Naive B cell (primary cell): ENCODE measurements around the gene ABLIM1. TPM values are rescaled to one million over a fixed set of nuclear protein-coding genes. Genes with fewer than 3 reads are reported as not detected.

Source experiments
- ATAC-seq, 2 donors: fragments of 150-1000 bp; cut with Tn5 transposase; 2 replicates each; pipeline ENCODE4 v1.10.0; 2021; ENCODE audit warnings: low read depth in 2 of 2, mild to moderate bottlenecking in 2 of 2, moderate library complexity in 2 of 2
- DNase-seq: peaks from one replicate; pipeline ENCODE4 v3.0.0; 2022
- H3K27ac Mint-ChIP-seq, 6 donors: one replicate each; pipeline ENCODE4 v1.8.0; 2020 to 2022; ENCODE audit warnings: mild to moderate bottlenecking in 6 of 6, mixed read lengths in 6 of 6, moderate library complexity in 5 of 6, inconsistent platforms in 2 of 6
- H3K27me3 Mint-ChIP-seq, 3 donors: one replicate each; pipeline ENCODE4 v1.8.0; 2021 to 2022; ENCODE audit warnings: mixed read lengths in 3 of 3, mild to moderate bottlenecking in 1 of 3
- H3K36me3 Mint-ChIP-seq, 2 donors: one replicate each; pipeline ENCODE4 v1.8.0; 2020 to 2022; ENCODE audit warnings: mixed read lengths in 2 of 2, inconsistent platforms in 1 of 2, mild to moderate bottlenecking in 1 of 2
- H3K4me1 Mint-ChIP-seq, 3 donors: one replicate each; pipeline ENCODE4 v1.8.0; 2020 to 2022; ENCODE audit warnings: mixed read lengths in 3 of 3, inconsistent platforms in 1 of 3, mild to moderate bottlenecking in 1 of 3, moderate library complexity in 1 of 3
- H3K4me3 Mint-ChIP-seq, 8 donors: one replicate each; pipeline ENCODE4 v1.8.0; 2020 to 2022; ENCODE audit warnings: mild to moderate bottlenecking in 8 of 8, mixed read lengths in 8 of 8, moderate library complexity in 8 of 8, inconsistent platforms in 2 of 8
- H3K9me3 Mint-ChIP-seq, 7 donors: one replicate each; pipeline ENCODE4 v1.8.0; 2020 to 2022; ENCODE audit warnings: mixed read lengths in 7 of 7, mild to moderate bottlenecking in 5 of 7, inconsistent platforms in 2 of 7, moderate library complexity in 1 of 7
- polyA plus RNA-seq, 6 donors: library from polyadenylated mRNA; unstranded; fragments of 300-500 nt; fragmentation: Illumina TruSeq; gene quantifications; one replicate each; pipeline ENCODE4 v1.2.3, GENCODE V29; 2021; ENCODE audit warnings: low read depth in 6 of 6

Gene ABLIM1
- polyA plus RNA-seq, 6 donors from 2014 or later: 111 to 154 (median 143) TPM

GRCh38 chr10:114498413-114499111, 159.5 kb downstream of the ABLIM1 start:
- peak overlapping the region; percentile 64 to 89 (median 82) for H3K4me3 Mint-ChIP-seq
- no peaks in the 10 kb centered on the region for H3K27me3 Mint-ChIP-seq
- peaks cover 0 to 4% (median 0%) of the 10 kb centered on the region in 7 donors for H3K9me3 Mint-ChIP-seq
- ATAC-seq (peak; percentile 49 to 52), DNase-seq (peak; percentile 67)
- peaks cover 64 to 85% (median 75%) of the 10 kb centered on the region in 3 donors for H3K4me1 Mint-ChIP-seq
- H3K36me3 Mint-ChIP-seq: peaks cover 9 to 11% of the 10 kb centered on the region in 2 donors
- peak overlapping the region; percentile 96 to 99 (median 98) for H3K27ac Mint-ChIP-seq

- Mint-ChIP-seq H3K4me3 (peak overlapping the region in 3 of 8 donors; percentile 2 to 37 (median 24)), H3K36me3 (peaks cover 11 to 16% of the 10 kb centered on the region in 2 donors), H3K9me3 (peaks cover 0 to 4% (median 0%) of the 10 kb centered on the region in 7 donors), H3K27me3 (no peaks in the 10 kb centered on the region), H3K27ac (peak overlapping the region in 5 of 6 donors; percentile 40 to 98 (median 84)), H3K4me1 (peaks cover 67 to 84% (median 73%) of the 10 kb centered on the region in 3 donors)
- no peak for ATAC-seq
- DNase-seq: no peak
Measured at GRCh38 chr10:114495303-114495702, 162.8 kb downstream of the ABLIM1 start.

DNA sequence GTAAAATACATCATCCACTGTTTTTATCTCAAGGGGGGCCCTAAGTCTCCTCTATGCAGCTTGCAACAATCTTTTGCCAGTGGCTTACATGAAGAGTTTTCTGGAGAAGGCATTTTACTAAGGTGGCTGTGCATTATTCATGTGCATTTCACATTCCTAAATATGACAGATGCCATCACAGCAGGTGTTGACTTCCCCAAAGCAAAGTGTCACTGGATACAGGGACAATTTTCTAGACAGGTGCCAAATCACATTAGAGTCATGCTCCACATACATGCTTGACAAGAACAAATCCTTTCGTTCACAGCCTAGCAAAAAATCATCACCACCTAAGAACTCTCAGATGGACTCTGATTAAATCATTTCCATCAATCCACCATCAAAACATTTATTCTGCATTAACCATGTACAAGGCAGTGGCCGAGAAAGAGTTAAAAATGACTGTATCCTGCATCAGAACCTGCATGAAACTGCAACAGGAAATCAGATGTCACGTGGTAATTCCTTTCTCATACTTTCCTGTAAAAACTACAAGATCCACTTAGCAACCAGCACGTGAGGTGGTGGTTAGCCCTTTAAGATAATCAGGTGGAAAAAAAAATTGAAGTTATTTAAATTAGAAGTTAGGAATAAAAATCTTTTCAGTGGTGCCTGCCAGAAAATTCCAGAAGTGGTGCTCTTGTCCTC, 165.6 kb downstream of the ABLIM1 start:
- Mint-ChIP-seq H3K27ac (peak overlapping the region in 4 of 6 donors; percentile 37 to 63 (median 59)), H3K4me1 (peaks cover 48 to 61% (median 51%) of the 10 kb centered on the region in 3 donors), H3K4me3 (peak overlapping the region in 3 of 8 donors; percentile 12 to 62 (median 45)), H3K9me3 (peaks cover 0 to 4% (median 0%) of the 10 kb centered on the region in 7 donors), H3K27me3 (no peaks in the 10 kb centered on the region), H3K36me3 (peaks cover 11 to 24% of the 10 kb centered on the region in 2 donors)
- ATAC-seq (no peak), DNase-seq (no peak)

DNA sequence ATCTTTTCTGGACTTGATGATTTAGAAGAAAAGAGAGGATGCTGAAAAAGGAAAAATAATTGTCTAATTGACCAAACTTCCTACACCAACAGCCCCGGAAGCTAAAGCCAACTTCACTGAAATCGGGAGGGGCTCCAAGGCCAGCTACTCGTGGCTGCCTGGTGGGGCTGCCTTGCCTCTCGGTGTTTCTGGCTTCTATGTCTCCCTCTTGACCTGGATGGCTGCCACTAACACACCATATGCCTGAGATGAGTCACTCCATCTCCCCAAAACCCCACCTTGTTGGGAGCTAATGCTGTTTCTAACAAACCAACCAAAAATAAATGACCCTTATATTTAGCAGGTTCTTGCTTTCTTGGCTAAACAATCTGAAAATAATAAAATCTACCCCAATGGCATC, 166.1 kb downstream of the ABLIM1 start:
- peak overlapping the region in 4 of 6 donors; percentile 37 to 76 (median 58) for H3K27ac Mint-ChIP-seq
- peaks cover 46 to 57% (median 48%) of the 10 kb centered on the region in 3 donors for H3K4me1 Mint-ChIP-seq

DNA sequence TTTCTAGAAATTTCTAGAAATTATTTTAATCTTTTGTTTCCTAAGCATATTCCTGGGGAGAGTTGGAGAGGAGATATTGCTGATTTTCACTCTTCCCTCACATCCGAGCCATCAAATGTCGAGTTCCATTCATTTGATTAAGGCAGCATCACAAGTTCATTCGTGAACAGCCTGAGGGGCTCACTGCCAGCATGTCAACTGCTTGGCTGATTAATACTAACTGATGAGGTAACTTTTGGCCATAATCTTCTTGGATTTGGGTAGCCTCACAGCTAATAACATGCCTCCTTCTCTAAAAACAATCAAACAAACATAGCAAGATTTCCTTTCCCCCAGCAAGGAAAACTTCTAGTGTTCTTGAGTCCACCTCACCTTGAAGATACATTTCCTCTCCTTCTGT, 166.7 kb downstream of the ABLIM1 start:
- ATAC-seq: no peak
- Mint-ChIP-seq H3K36me3 (peaks cover 11 to 30% of the 10 kb centered on the region in 2 donors), H3K9me3 (peaks cover 0 to 4% (median 0%) of the 10 kb centered on the region in 7 donors), H3K27ac (peak overlapping the region in 3 of 6 donors; percentile 14 to 76 (median 22)), H3K4me3 (peak overlapping the region in 2 of 8 donors; percentile 3 to 51), H3K27me3 (no peaks in the 10 kb centered on the region), H3K4me1 (peaks cover 42 to 52% (median 46%) of the 10 kb centered on the region in 3 donors)
- DNase-seq: no peak

More for the DNA sequence above, 166.1 kb downstream of the ABLIM1 start:
- Mint-ChIP-seq H3K4me3 (peak overlapping the region in 2 of 8 donors; percentile 3 to 51), H3K9me3 (peaks cover 0 to 4% (median 0%) of the 10 kb centered on the region in 7 donors), H3K27me3 (no peaks in the 10 kb centered on the region), H3K36me3 (peaks cover 11 to 26% of the 10 kb centered on the region in 2 donors)
- DNase-seq (no peak), ATAC-seq (no peak)

DNA sequence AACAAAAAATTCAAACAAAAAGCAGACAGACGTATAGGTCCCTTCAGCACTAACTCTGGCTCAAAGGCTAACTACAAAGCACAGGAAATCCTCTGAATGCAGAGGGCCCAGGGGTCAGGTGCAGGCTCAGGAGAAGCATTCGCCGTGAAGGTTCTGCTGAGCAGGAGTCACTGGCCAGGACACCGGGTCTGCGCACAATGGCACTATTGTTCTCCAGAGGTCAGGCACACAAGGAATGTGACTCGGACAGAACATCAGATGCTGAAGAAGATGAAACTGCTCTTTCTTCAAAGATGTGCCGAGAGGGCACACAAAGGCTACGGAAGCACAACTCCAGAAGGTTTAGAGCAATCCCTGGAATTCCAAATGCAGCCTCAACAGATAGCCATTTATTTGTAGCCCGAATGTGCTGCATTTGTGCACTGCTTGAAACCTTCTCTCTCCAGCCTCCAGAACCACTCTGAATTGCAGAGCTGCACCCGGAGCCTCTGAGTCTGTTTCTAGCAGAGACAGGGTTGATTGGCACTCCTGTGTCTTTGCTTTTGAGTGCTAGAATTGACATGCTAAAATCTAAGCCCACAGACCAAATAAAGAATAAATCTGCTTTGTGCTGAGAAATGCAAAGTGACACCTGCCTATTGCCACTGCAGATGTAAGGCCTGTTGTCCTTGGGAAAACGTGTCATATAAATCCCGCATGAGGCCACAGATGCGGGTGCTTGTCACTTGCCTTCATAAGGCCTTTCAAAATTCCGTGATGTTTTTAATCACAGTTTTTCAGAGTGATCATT, 168.4 kb downstream of the ABLIM1 start:
- DNase-seq (no peak), ATAC-seq (no peak)
- Mint-ChIP-seq H3K27me3 (no peaks in the 10 kb centered on the region), H3K36me3 (peaks cover 17 to 37% of the 10 kb centered on the region in 2 donors), H3K4me3 (no peak overlapping the region), H3K9me3 (peaks cover 0 to 2% (median 0%) of the 10 kb centered on the region in 7 donors), H3K27ac (peak overlapping the region in 1 of 6 donors; percentile 54), H3K4me1 (peaks cover 31 to 35% (median 32%) of the 10 kb centered on the region in 3 donors)

- Mint-ChIP-seq H3K27me3 (no peaks in the 10 kb centered on the region), H3K27ac (no peak overlapping the region), H3K9me3 (peaks cover 0 to 2% (median 0%) of the 10 kb centered on the region in 7 donors), H3K4me1 (peaks cover 18 to 24% (median 21%) of the 10 kb centered on the region in 3 donors), H3K36me3 (peaks cover 26 to 39% of the 10 kb centered on the region in 2 donors), H3K4me3 (no peak overlapping the region)
- no peak for ATAC-seq
- DNase-seq: no peak
Measured at GRCh38 chr10:114487815-114488536, 170.1 kb downstream of the ABLIM1 start.

DNA sequence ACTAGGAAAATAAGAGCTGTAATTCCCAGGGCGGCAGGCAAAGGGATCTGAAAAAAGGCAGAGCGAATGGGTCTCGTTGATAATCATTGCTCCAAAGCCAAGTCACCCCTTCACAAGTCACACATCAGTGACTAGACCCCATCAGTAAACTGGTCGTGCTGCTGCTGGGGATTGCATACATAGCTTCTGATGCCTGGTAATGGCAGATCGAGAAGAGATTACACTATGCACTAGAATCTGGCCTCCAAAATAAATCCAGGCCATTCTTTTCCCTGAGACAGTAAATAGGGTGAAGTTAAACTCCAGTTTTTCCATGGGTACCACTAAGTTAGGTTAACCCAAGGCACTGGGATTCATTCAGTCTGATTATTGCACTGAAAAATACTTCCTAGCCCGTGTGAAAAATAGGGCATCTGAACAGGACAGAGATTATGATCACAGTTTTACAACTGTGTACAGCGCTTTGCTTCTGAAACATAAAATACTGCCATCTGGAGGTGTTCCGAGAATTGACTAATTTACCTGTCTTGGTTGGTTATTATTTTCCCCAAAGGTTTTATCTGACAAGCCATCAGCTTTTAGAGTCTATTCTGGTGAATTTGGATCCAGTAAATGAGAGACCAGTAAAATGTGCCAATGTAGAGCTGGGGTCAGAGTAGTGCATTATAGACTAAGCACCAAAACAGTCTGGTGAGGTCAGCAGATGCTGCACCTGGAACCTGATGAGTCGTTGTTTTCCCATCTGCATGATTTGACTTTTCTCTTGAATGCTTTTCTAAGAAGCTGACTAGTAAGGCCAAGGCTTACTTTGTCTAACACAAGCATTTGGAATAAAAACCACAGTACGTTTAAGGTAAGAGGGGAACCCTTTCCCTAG, 170.9 kb downstream of the ABLIM1 start:
- no peaks in the 10 kb centered on the region for H3K27me3 Mint-ChIP-seq
- no peak for ATAC-seq
- peaks cover 10 to 16% (median 13%) of the 10 kb centered on the region in 3 donors for H3K4me1 Mint-ChIP-seq
- H3K27ac Mint-ChIP-seq: peak overlapping the region in 1 of 6 donors; percentile 93
- DNase-seq: no peak
- peaks cover 26 to 39% of the 10 kb centered on the region in 2 donors for H3K36me3 Mint-ChIP-seq
- no peak overlapping the region for H3K4me3 Mint-ChIP-seq
- H3K9me3 Mint-ChIP-seq: peaks cover 0 to 2% (median 0%) of the 10 kb centered on the region in 7 donors

DNA sequence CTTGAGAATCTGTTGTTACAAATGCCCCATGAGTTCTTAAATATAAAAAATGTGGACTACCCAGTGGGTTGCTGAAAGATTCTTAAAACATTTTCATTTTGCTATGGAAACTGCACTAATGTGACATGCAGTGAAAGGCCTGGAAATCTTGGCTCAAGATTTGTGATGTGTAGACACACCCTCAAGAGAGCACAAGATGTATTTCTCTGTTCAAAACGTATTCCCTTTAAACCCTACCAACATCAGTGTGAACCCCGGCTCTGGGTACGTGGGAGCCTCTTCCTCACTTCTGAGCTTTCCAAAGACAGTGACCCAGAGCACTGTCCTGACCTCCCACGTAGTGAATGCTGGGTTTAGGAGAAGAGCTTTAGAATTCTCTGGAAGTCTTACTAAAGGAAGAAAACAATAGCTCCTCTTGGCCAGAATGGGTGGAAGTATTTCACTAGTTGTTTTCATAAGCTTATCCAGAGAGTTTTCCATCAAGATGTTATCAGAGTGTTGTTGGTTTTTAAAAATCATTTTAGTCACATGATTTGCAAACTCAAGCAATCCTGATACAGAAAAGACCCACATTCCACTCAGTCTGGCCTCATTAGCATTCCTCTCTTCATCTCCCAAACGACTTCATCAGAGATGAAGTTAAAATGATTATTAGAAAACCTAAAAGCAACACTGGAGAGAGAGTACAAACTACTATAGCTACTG, 172.2 kb downstream of the ABLIM1 start:
- ATAC-seq: no peak
- H3K9me3 Mint-ChIP-seq: peaks cover 0 to 2% (median 0%) of the 10 kb centered on the region in 7 donors
- peaks cover 6 to 11% (median 9%) of the 10 kb centered on the region in 3 donors for H3K4me1 Mint-ChIP-seq
- peak overlapping the region in 3 of 6 donors; percentile 16 to 59 (median 47) for H3K27ac Mint-ChIP-seq
- H3K36me3 Mint-ChIP-seq: peaks cover 31 to 39% of the 10 kb centered on the region in 2 donors
- H3K4me3 Mint-ChIP-seq: no peak overlapping the region
- no peak for DNase-seq
- H3K27me3 Mint-ChIP-seq: no peaks in the 10 kb centered on the region

GRCh38 chr10:114483575-114483974, 174.5 kb downstream of the ABLIM1 start:
- H3K36me3 Mint-ChIP-seq: peaks cover 35 to 36% of the 10 kb centered on the region in 2 donors
- H3K4me1 Mint-ChIP-seq: peaks cover 6 to 18% (median 16%) of the 10 kb centered on the region in 3 donors
- ATAC-seq: no peak
- peak overlapping the region in 1 of 6 donors; percentile 39 for H3K27ac Mint-ChIP-seq
- H3K9me3 Mint-ChIP-seq: peaks cover 0 to 2% (median 0%) of the 10 kb centered on the region in 7 donors
- no peak for DNase-seq
- no peaks in the 10 kb centered on the region for H3K27me3 Mint-ChIP-seq
- H3K4me3 Mint-ChIP-seq: no peak overlapping the region
